Activated CD4-positive, alpha-beta T cell treated with anti-CD3 and anti-CD28 coated beads for 24 hours (primary cell): ENCODE measurements around the gene QPCT.
A peak's percentile ranks its signal among the peaks of the same experiment; 100 is the strongest.

ENCODE experiments used
- DNase-seq, 2 donors: peaks; one replicate each; pipeline ENCODE4 v3.0.0-alpha.2; 2020; ENCODE audit warnings: low read depth in 2 of 2

QPCT gene

DNA sequence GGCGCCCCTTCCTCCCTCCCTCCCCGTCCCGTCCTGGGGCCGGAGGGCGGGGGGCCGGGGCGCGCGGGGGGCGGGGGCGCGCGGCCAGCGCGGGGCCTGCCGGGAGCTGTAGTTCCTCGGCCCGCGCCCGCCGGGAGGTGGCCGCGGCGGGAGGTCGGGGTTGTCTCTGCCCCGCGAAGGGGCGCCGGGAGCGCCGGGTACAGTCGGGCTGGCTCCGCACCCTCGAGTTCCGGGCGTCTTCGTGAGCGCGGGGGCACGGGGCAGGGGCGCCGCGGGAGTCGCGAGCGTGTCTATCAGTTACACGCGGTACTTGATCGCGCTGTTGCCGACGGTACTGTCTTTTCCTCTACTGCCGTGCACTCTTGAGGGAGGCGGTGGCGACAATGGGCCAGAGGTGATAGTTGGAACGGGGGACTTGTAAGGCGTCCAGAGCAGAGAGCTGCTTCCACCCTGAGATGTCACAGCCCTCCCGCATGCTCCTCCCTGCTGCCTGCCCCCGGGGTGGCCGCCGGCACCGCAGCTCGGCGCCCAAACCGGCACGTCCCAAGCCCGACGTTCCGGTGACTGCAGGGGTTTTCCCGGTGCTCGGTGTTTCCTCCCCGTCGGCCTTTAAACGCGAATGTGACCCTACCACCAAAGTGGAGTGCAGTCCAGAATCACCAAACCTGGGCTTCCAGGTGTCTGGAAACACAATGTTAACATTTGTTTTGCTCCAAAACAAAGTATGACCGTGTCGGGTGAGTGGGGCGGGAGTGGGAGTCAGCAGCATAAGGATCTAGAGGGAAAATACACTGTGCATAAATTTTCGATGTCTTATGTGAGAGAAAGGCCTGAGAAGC is 19.4 kb upstream of the QPCT start, which contains the start of gene PRKD3:
TSS of gene PRKD3 (minus strand) at position 48 of the 839 bp plus-strand sequence. CDS start 8,309 bp downstream, outside the sequence.
- peak; percentile 32 to 55 for DNase-seq

GRCh38 chr2:37325625-37326071 is 18.8 kb upstream of the QPCT start:
- DNase-seq = no peak

- no peak for DNase-seq
Observed at GRCh38 chr2:37326285-37326684, 18.1 kb upstream of the QPCT start.

- DNase-seq = no peak
Observed at GRCh38 chr2:37326866-37327634, 17.4 kb upstream of the QPCT start.

DNA sequence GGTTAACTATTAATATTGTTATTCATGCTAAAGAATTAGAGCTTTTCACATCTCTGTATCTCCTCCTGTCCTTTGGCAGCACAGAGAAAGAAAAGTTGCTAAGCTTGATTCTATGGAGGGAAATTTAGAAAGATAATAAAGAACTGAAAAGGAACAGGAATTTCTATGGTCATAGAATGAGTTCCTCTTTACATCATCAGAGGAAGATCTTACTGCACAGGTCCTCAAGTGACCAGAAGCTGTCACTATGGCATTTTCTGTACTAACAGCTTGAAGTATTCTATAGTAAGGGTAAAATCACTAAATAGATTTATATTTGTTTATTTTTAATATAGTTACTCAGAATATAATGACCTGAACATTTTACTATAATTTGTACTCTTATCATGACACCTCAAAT is 13.7 kb upstream of the QPCT start:
- no peak for DNase-seq

DNA sequence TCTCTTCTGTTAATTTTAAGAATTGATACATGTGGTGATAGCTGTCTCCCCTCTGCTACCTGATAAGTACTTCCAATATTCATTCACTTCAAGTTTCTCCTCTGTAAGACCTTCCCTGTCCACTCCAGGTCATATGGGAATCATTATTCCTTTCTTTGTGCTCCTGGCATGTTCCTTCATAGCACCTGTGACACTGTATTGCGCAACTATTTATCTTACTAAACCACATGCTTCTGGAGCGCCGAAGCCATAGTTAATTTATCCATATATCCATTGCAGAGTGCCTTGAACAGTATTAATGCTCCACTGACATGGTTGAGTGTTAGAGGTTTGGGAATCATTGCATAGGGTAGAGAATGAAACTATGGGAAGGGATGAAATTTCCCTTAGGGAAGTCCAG is 11.9 kb upstream of the QPCT start:
- no peak for DNase-seq

- no peak for DNase-seq
Observed at GRCh38 chr2:37333256-37333655, 11.2 kb upstream of the QPCT start.

DNA sequence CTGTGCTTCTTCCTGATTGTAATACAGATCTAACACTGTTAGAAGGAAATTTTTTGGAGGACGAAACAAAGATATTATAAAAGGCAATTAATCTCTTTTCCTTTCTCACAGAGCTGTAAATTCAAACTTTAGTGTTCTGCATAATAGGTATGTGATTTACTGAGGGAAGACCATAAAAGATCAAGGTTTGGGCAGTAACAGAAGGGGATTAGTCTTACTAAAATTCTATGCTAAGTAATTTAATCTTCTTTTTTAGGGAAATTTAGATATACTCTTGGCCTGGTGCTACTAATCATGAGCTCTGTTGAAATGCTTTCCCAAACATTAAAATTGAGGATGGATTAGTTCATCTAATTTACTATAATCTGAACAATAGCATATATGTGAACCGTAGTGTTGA is 8.8 kb upstream of the QPCT start:
- DNase-seq = no peak

GRCh38 chr2:37337620-37338280 is 6.7 kb upstream of the QPCT start:
- DNase-seq = no peak

GRCh38 chr2:37338933-37339332 is 5.5 kb upstream of the QPCT start:
- DNase-seq = no peak

- DNase-seq = no peak
Observed at GRCh38 chr2:37340637-37341036, 3.8 kb upstream of the QPCT start.

GRCh38 chr2:37342591-37343220 is 1.7 kb upstream of the QPCT start:
- DNase-seq = no peak

GRCh38 chr2:37343537-37344434 is 644 bp upstream of the QPCT start:
- no peak for DNase-seq

DNA sequence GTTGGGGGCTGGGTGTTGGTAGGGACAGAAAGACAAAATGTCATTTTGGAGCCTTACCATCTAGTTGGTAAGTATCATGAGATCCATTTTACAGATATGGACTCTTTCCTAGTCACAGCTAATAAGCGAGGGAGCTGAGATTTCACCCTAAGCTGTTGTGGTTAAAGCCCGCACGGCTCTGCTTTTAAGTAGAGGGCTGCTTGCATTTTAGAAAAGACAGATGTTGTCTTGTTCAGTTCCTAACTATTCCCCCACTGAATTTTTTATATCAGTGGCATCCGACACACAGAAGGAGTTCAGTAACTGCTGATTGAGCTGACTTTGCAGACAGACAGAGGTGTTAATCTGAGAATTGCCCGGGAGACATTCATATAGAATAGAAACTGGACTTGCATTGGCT is 3.7 kb downstream of the QPCT start:
- no peak for DNase-seq

GRCh38 chr2:37349231-37349860 is 4.9 kb downstream of the QPCT start:
- no peak for DNase-seq

GRCh38 chr2:37350034-37350433 is 5.6 kb downstream of the QPCT start:
- DNase-seq = no peak

DNA sequence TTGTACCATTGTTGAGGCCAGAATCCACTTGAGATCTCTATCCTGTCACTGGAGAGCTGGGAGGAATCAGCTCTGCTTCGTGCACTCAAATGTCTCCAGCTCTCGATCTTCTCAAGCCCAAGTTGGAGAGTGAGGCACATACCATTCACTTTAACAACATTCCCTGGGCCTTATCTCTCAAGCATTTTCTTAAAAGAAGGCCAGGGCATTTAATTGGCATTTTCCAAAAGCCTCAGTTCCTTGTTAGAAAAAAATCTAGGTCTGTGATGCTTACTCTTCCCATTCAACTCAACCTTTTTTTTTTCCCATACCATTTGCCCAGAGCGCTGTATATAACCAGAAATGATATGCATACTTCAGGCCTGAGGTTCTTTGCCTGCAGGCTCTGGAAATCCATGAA is 10.1 kb downstream of the QPCT start:
- no peak for DNase-seq

DNA sequence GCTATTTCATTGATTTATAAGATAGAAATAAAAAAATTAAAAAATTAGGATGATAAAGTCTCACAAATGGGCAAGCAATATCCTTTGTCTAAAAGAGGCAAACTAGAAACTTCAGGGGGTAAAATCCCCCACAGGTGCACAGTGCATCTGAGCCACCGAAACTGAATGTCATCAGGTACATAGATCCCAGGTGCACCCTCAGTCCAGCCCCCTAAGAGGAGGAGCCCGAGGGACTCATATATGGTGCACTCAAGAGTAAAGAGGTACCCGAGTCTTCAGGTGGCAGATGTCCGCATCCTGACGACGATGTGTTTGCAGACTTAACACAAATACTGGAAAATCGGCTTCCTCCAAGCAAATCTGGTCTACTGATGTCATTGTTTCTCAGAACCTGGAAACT is 11.3 kb downstream of the QPCT start:
- no peak for DNase-seq

- DNase-seq = no peak
Observed at GRCh38 chr2:37356299-37356698, 11.9 kb downstream of the QPCT start.

DNA sequence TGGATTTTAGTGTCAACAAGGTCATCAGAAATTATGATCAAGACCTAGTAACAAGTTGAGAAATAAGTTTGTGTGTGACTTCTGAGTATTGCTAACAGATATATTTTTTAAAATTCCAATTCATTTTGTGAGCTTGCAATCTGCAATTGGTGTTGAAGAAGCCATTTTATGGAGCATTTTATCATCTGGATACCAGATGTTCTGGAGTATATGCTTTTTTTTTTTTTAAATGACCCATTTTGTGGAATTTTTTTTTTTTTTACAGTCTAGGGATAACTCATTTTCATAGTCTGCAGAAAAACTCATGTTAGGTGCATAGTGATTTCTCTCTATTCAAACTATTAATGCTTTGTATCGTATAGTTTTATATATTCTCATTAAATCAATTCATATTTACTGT is 12.6 kb downstream of the QPCT start:
- no peak for DNase-seq
